OCI-LY7 (cell line): ENCODE results near the gene DDX42. TPM values are rescaled to one million over a fixed set of nuclear protein-coding genes. Genes with fewer than 3 reads are reported as not detected.

ENCODE experiments used
- BruUV-seq: library from RNA; stranded (reverse); fragments of 400-500 nt; replicated peaks from 2 replicates; lab custom pipeline; 2021; lab: Mats Ljungman, UMichigan
- CTCF ChIA-PET: fragments of 300-600 bp; sonication (Branson Sonifier 250); formaldehyde crosslinking; loops from one replicate; lab custom pipeline; 2022; ENCODE audit warnings: antibody characterized with exemption; ENCODE audit not compliant: unreplicated experiment; lab: Charles Lee
- POLR2A ChIA-PET: fragments of 300-600 bp; sonication (Branson Sonifier 250); formaldehyde crosslinking; loops from one replicate; lab custom pipeline; 2022; ENCODE audit warnings: antibody characterized with exemption; lab: Charles Lee
- DNase-seq: peaks from one replicate; pipeline ENCODE4 v3.0.0-alpha.2; 2015; ENCODE audit warnings: low spot score
- H2AFZ ChIP-seq: fragments of 200-600 bp; sonication (generic), shearing (Covaris generic); 2 replicates; pipeline ENCODE4 v1.6.1; 2014; ENCODE audit warnings: mild to moderate bottlenecking, antibody characterized with exemption, low read length, moderate library complexity
- H3K27ac ChIP-seq: fragments of 200-600 bp; sonication (generic); 2 replicates; pipeline ENCODE4 v1.5.1; 2014; ENCODE audit warnings: mixed run types, low read depth, mild to moderate bottlenecking, moderate library complexity, low read length, inconsistent platforms; ENCODE audit not compliant: poor library complexity, severe bottlenecking
- H3K36me3 ChIP-seq: fragments of 200-600 bp; sonication (generic); 2 replicates; pipeline ENCODE4 v1.6.1; 2014; ENCODE audit warnings: mild to moderate bottlenecking, antibody characterized with exemption, low read length, moderate library complexity, mixed read lengths; ENCODE audit not compliant: insufficient read depth
- H3K4me1 ChIP-seq: fragments of 200-600 bp; sonication (generic); 2 replicates; pipeline ENCODE4 v1.5.1; 2014; ENCODE audit warnings: mild to moderate bottlenecking, low read length; ENCODE audit not compliant: insufficient read depth, poor library complexity, severe bottlenecking
- H3K4me2 ChIP-seq: fragments of 200-600 bp; sonication (generic); 2 replicates; pipeline ENCODE4 v1.6.1; 2014; ENCODE audit warnings: mild to moderate bottlenecking, low read length
- H3K4me3 ChIP-seq: fragments of 200-600 bp; sonication (generic); 2 replicates; pipeline ENCODE4 v1.5.1; 2014; ENCODE audit warnings: mild to moderate bottlenecking, low read depth, low read length; ENCODE audit not compliant: poor library complexity, severe bottlenecking
- H3K79me2 ChIP-seq: fragments of 200-600 bp; sonication (generic); 2 replicates; pipeline ENCODE4 v1.6.1; 2016; ENCODE audit warnings: low read depth, mild to moderate bottlenecking, low read length, moderate library complexity, mixed read lengths; ENCODE audit not compliant: insufficient read depth
- H3K9me2 ChIP-seq: fragments of 200-600 bp; sonication (generic); 2 replicates; pipeline ENCODE4 v1.6.1; 2016; ENCODE audit warnings: mild to moderate bottlenecking, low read length, mixed read lengths; ENCODE audit not compliant: insufficient read depth
- H3K9me3 ChIP-seq: fragments of 200-600 bp; sonication (generic); 2 replicates; pipeline ENCODE4 v1.6.1; 2014; ENCODE audit warnings: mild to moderate bottlenecking, mixed run types, low read length, mixed read lengths
- H4K20me1 ChIP-seq: fragments of 200-600 bp; sonication (generic); 2 replicates; pipeline ENCODE4 v1.6.1; 2014; ENCODE audit warnings: mild to moderate bottlenecking, antibody characterized with exemption, low read length, moderate library complexity, mixed read lengths; ENCODE audit not compliant: insufficient read depth
- EZH2phosphoT487 ChIP-seq: fragments of 200-600 bp; sonication (generic); IDR thresholded peaks from 2 replicates; pipeline ENCODE4 v1.6.1; 2018; ENCODE audit warnings: low read depth, borderline replicate concordance, mild to moderate bottlenecking, mixed run types, antibody characterized with exemption, low read length, moderate library complexity, mixed read lengths
- intact Hi-C: fragments of 100-400 bp; cut with micrococcal nuclease; formaldehyde crosslinking; loops from one replicate; pipeline ENCODE4 v1.10.0; 2022; ENCODE audit not compliant: unreplicated experiment
- total RNA-seq, 2 experiments: library from RNA; depleted of rRNA in 1 of 2; stranded (reverse); fragments of >200 nt in 1 of 2; shearing (Covaris generic) in 1 of 2; gene quantifications; 2 replicates each; pipeline ENCODE4 v1.2.3, GENCODE V29; 2014 to 2022
- TF ChIP-seq, protein P1 (sequence below): fragments of 200-600 bp; sonication (generic); conservative IDR thresholded peaks from 2 replicates; pipeline ENCODE4 v1.5.1; 2014; ENCODE audit warnings: mild to moderate bottlenecking, antibody characterized with exemption, low read length, moderate library complexity, mixed read lengths

Gene DDX42
- total RNA-seq, 2 experiments from 2014 or later, result 85.1 to 145 TPM

DNA sequence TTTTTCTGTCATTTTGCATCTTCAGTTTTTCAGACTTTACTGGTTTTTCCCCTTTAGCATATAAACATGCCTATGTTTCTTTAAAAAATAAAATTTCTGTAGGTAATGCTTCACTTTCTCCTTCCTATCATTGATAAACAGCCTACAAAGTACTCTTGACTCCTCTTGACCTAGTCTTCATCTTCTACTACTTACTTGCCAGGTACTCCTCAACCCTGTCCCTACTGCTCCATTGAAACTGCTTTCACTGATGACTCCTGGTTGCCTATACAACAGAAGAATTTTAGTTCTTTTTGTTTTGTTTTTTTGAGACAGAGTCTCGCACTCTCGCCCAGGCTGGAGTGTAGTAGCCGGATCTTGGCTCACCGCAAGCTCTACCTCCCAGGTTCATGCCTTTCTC, 7.0 kb downstream of the DDX42 start:
- BruUV-seq, result no TSS peak
- peaks cover 53% of the 10 kb centered on the region for H4K20me1 ChIP-seq
- H3K4me2 ChIP-seq, result no peak overlapping the region
- no peak overlapping the region for H3K4me3 ChIP-seq
- intact Hi-C loops, result no loop called here
- H3K9me2 ChIP-seq, result no peaks in the 10 kb centered on the region
- H3K79me2 ChIP-seq, result peaks cover 98% of the 10 kb centered on the region
- POLR2A ChIA-PET, result interaction anchor here (1.1 to 1.3 kb wide), 2 partner anchors 10 to 79 kb away, joined by 3 to 4 read pairs; no protein-coding TSS in a partner anchor
- no peaks in the 10 kb centered on the region for H3K9me3 ChIP-seq
- CTCF ChIA-PET, result no interaction called here
- H3K27ac ChIP-seq, result no peak overlapping the region
- no peak for DNase-seq
- peaks cover 96% of the 10 kb centered on the region for H3K36me3 ChIP-seq
- TF ChIP-seq EZH2phosphoT487, result no peak
- TF ChIP-seq, protein P1, sequence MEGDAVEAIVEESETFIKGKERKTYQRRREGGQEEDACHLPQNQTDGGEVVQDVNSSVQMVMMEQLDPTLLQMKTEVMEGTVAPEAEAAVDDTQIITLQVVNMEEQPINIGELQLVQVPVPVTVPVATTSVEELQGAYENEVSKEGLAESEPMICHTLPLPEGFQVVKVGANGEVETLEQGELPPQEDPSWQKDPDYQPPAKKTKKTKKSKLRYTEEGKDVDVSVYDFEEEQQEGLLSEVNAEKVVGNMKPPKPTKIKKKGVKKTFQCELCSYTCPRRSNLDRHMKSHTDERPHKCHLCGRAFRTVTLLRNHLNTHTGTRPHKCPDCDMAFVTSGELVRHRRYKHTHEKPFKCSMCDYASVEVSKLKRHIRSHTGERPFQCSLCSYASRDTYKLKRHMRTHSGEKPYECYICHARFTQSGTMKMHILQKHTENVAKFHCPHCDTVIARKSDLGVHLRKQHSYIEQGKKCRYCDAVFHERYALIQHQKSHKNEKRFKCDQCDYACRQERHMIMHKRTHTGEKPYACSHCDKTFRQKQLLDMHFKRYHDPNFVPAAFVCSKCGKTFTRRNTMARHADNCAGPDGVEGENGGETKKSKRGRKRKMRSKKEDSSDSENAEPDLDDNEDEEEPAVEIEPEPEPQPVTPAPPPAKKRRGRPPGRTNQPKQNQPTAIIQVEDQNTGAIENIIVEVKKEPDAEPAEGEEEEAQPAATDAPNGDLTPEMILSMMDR, result no peak
- H2AFZ ChIP-seq, result no peak overlapping the region
- H3K4me1 ChIP-seq, result peaks cover 11% of the 10 kb centered on the region

DNA sequence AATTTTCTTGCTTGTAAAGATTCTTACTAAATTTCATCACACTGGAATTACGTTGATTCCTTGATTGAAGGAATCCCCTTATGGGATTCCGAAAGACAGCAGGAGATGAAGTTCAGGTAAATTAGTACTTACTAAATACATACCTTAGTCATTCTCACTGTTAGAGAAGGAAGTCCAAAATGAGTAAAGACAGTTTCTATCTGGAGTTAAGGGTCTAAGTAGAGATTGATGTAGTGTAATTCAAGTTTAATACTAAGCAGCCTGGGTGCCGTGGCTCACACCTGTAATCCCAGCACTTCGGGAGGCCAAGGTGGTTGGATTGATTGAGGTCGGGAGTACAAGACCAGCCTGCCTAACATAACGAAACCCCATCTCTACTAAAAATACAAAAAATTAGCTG, 9.6 kb downstream of the DDX42 start:
- no peak overlapping the region for H3K27ac ChIP-seq
- H3K4me2 ChIP-seq, result no peak overlapping the region
- H3K9me3 ChIP-seq, result no peaks in the 10 kb centered on the region
- H3K79me2 ChIP-seq, result peaks cover 87% of the 10 kb centered on the region
- POLR2A ChIA-PET, result interaction anchor here (0.8 to 1.8 kb wide), 2 partner anchors 21 to 27 kb away, joined by 3 read pairs; no protein-coding TSS in a partner anchor
- H4K20me1 ChIP-seq, result peaks cover 32% of the 10 kb centered on the region; the same call in 1 of the 2 replicates
- BruUV-seq, result no TSS peak
- no peak overlapping the region for H2AFZ ChIP-seq
- no peaks in the 10 kb centered on the region for H3K9me2 ChIP-seq
- peaks cover 96% of the 10 kb centered on the region for H3K36me3 ChIP-seq
- CTCF ChIA-PET, result no interaction called here
- DNase-seq, result no peak
- intact Hi-C loops, result no loop called here
- H3K4me3 ChIP-seq, result no peak overlapping the region
- TF ChIP-seq, protein P1, result no peak
- TF ChIP-seq EZH2phosphoT487, result no peak
- no peaks in the 10 kb centered on the region for H3K4me1 ChIP-seq

DNA sequence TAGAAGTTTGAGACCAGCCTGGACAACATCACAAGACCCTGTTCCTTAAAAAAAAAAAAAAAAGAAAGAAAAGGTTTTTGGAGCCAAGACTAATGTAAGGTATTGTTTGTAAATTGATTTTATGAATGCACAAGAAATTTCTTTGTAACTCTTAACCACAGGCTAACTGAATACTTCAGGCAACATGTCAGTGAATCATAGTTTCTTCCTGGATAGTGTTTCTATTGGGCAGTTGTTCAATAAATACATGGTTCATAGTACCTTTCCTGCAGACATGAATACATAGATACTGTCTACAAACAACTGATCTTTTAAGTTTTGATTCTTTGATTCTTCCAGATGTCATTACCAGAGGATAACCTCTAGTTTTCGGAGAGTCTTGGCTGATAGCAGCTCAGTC, 11.6 kb downstream of the DDX42 start:
- intact Hi-C loops, result no loop called here
- BruUV-seq, result no TSS peak
- POLR2A ChIA-PET, result interaction anchor here (0.6 kb wide), 2 partner anchors 16 to 71 kb away, joined by 3 to 4 read pairs; no protein-coding TSS in a partner anchor
- Histone ChIP-seq H3K27ac (no peak overlapping the region), H3K9me3 (no peaks in the 10 kb centered on the region), H3K36me3 (peaks cover 97% of the 10 kb centered on the region), H3K4me3 (no peak overlapping the region), H3K4me1 (no peaks in the 10 kb centered on the region), H2AFZ (no peak overlapping the region), H3K79me2 (peaks cover 80% of the 10 kb centered on the region), H4K20me1 (peaks cover 28% of the 10 kb centered on the region; the same call in 1 of the 2 replicates), H3K4me2 (no peak overlapping the region), H3K9me2 (no peaks in the 10 kb centered on the region)
- TF ChIP-seq EZH2phosphoT487, result no peak
- TF ChIP-seq, protein P1, result no peak
- CTCF ChIA-PET, result no interaction called here
- no peak for DNase-seq
